ENCODE measurements around the gene GPR45.

Gene GPR45

GRCh38 chr2:105252271-105252670 lies 10.7 kb downstream of the GPR45 start:
- TF ChIP-seq REST (IDR thresholded peaks at IDR 0.05; ENCODE audit: insufficient read depth in 1 of 2, low read depth in 2 of 2, low read length in 2 of 2) (no peak), TAF1 (IDR thresholded peaks at IDR 0.05; ENCODE audit: borderline replicate concordance, insufficient read depth, low read length) (no peak), POLR2AphosphoS5 (IDR thresholded peaks at IDR 0.05; ENCODE audit: low read depth, low read length) (no peak)

- no peak for TF ChIP-seq POLR2AphosphoS5 (IDR thresholded peaks at IDR 0.05; ENCODE audit: low read depth, low read length)
- no peak for TF ChIP-seq SIN3A (IDR thresholded peaks at IDR 0.05; ENCODE audit: borderline replicate concordance, insufficient read depth, low read length)
- TF ChIP-seq REST (IDR thresholded peaks at IDR 0.05; ENCODE audit: insufficient read depth in 1 of 2, low read depth in 2 of 2, low read length in 2 of 2) = no peak
Measured at GRCh38 chr2:105254531-105255210, 13.1 kb downstream of the GPR45 start.

- TF ChIP-seq TAF1 (IDR thresholded peaks at IDR 0.05; ENCODE audit: borderline replicate concordance, insufficient read depth, low read length) (no peak), FOXP2 (optimal IDR thresholded peaks at IDR 0.05; ENCODE audit: borderline replicate concordance, extremely low read depth, extremely low read length, insufficient read depth) (no peak), SIN3A (IDR thresholded peaks at IDR 0.05; ENCODE audit: borderline replicate concordance, insufficient read depth, low read length) (no peak), REST (IDR thresholded peaks at IDR 0.05; ENCODE audit: insufficient read depth in 1 of 2, low read depth in 2 of 2, low read length in 2 of 2) (no peak), POLR2AphosphoS5 (IDR thresholded peaks at IDR 0.05; ENCODE audit: low read depth, low read length) (no peak)
Measured at GRCh38 chr2:105255979-105256378, 14.4 kb downstream of the GPR45 start.

- TF ChIP-seq FOXP2 (optimal IDR thresholded peaks at IDR 0.05; ENCODE audit: borderline replicate concordance, extremely low read depth, extremely low read length, insufficient read depth) = no peak
Measured at GRCh38 chr2:105256431-105257047, 15.0 kb downstream of the GPR45 start.

DNA sequence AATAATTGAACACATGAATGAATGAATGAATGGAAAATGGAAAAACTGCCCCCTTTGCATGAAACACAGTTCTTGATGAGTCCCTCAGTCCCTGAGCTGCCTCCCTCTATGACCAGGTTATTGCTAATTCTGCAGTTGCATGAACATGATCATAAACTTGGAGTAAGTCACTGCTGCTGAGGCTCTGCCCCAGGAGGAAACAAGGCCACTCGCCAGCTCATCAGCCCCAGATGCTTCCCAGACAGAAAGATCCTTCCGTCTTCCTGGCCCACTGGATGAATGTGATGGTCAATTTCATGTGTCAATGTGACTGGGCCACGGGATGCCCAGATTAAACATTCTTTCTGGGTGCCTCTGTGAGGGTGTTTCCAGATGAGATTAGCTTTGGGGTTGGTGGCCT lies 16.4 kb downstream of the GPR45 start:
- TF ChIP-seq TAF1 (IDR thresholded peaks at IDR 0.05; ENCODE audit: borderline replicate concordance, insufficient read depth, low read length) (no peak), SIN3A (IDR thresholded peaks at IDR 0.05; ENCODE audit: borderline replicate concordance, insufficient read depth, low read length) (no peak), REST (IDR thresholded peaks at IDR 0.05; ENCODE audit: insufficient read depth in 1 of 2, low read depth in 2 of 2, low read length in 2 of 2) (no peak), POLR2AphosphoS5 (IDR thresholded peaks at IDR 0.05; ENCODE audit: low read depth, low read length) (no peak), FOXP2 (optimal IDR thresholded peaks at IDR 0.05; ENCODE audit: borderline replicate concordance, extremely low read depth, extremely low read length, insufficient read depth) (no peak)

Data from PFSK-1 (cell line).